ENCODE measurements around the gene CYSRT1.

CYSRT1 gene

DNA sequence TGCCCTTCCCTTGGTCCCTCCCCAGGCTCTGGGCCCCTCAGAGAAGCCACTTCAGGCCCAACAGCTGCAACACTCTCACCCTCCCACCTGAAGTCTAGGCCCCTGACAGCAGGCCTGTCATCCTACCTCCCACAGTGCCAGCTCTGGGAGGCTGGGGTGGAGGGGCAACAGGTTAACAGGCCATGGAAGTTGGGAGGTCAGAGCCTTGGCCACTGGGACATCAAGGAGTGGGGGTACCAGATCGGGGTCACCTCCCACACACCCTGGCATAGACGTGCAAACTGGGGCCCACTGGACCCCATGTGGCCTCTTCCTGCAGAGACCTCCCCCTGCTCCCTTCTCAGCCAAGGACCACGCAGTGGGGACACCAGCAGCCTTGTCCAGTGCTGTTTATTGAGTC is 33.7 kb upstream of the CYSRT1 start:
- DNase-seq = no peak

- DNase-seq = no peak
Measured at GRCh38 chr9:137191691-137192447, 33.1 kb upstream of the CYSRT1 start.

GRCh38 chr9:137192448-137192780 is 32.6 kb upstream of the CYSRT1 start:
- DNase-seq = no peak

GRCh38 chr9:137192859-137193258 is 32.1 kb upstream of the CYSRT1 start:
- DNase-seq = no peak

DNA sequence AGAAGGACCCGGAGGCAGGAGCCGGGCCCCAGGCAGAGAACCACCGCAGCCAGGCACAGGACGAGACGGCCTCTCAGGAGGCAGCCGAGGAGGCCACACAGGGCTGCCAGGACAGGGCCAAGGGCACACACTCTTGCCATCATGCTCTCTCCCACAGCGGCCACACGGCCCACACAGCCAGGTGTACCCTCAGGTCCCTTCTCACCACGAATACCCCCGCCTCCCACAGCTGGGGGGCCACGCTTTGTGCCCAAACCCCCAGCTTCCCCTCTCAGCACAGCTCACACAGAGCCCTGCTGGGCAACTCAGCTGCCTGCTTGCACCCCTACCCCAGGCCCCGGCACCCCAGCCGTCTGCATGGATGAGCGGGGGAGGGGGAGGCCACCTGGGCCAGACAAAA is 31.2 kb upstream of the CYSRT1 start:
- DNase-seq = no peak

GRCh38 chr9:137194388-137194787 is 30.6 kb upstream of the CYSRT1 start:
- no peak for DNase-seq

GRCh38 chr9:137194909-137195308 is 30.1 kb upstream of the CYSRT1 start:
- no peak for DNase-seq

- DNase-seq = no peak
Measured at GRCh38 chr9:137195525-137196220, 29.3 kb upstream of the CYSRT1 start.

GRCh38 chr9:137198051-137198901 is 26.7 kb upstream of the CYSRT1 start:
- no peak for DNase-seq

GRCh38 chr9:137198902-137199283 is 26.1 kb upstream of the CYSRT1 start:
- DNase-seq = no peak

- no peak for DNase-seq
Measured at GRCh38 chr9:137199411-137200121, 25.4 kb upstream of the CYSRT1 start.

DNA sequence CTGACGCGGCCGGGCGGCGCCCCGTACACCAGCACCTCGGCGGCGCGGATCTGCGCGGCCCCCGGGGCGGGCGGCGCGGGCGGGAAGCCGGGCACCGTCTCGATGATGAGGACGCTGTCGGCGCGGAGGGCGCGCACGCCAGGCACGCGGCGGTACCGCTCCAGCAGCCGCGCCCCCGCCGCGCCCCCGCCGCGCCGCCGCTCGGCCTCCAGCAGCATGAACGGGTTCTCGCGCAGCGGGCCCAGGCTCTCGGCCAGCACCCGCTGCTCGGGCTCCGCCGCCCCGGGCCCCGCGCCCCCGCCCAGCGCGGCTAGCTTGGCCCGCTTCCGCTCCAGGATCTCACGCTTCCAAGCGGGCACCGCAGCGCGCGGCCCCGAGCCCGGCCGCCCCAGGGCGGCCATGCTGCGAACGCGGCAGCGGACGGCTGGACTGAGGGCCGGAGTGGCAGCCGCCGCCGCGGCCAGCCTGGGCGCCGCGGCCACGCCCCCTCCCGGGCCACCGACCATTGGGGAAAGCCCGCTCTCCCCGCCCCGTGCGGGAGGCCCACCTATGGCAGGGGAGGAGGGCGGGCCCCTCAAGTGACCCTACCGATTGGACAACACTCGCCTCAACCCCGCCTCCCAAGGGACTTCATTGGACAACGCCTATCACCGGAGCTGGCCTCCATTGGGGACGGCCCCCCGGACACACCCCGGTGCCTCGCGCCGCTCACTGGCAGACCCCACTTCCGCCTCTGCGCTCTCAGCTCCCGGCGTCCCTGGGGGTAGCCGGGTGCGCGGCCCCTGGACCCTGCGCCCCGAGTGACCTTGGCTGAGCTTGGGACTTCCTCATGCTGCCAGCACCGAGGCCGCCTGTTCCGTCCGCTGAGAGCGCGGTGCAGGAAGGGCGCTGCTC is 24.4 kb upstream of the CYSRT1 start, which contains the start of gene TPRN:
Gene TPRN (minus strand): TSS at position 431 of the 894 bp plus-strand sequence. CDS start 30 bp downstream, at position 401.
- DNase-seq = peak; percentile 99

DNA sequence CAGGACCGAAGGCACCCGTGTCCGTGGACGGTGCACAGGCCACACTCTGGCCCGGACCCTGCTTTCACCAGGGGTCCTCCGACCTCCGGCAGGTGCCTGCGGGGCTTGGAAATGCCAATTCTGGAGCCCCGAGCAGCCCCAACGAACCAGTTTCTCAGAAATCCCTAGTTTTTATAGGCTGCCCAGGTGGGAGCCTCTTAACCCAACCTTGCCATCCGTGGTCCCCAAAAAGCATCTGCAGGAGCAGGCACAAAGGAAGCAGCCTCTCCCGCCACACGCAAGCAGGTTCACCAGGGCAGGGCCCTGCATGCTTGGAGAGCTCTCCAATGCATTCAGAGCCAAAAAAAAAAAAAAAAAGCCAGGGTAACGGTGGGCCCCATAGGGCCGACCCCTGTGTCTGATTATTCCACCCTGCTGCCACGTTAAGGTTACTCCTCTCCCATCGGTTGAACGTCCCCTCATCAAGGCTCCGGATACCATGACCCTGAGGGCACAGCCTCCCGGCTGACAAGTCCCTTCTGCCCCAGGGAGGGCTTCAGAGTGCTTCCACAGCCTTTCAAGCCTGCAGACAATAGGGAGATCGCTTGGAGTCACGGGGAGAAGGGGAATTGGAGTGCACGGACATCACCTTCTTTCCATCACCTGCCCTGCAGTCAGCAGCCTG is 23.6 kb upstream of the CYSRT1 start:
- DNase-seq = no peak

GRCh38 chr9:137202966-137203365 is 22.0 kb upstream of the CYSRT1 start:
- no peak for DNase-seq

DNA sequence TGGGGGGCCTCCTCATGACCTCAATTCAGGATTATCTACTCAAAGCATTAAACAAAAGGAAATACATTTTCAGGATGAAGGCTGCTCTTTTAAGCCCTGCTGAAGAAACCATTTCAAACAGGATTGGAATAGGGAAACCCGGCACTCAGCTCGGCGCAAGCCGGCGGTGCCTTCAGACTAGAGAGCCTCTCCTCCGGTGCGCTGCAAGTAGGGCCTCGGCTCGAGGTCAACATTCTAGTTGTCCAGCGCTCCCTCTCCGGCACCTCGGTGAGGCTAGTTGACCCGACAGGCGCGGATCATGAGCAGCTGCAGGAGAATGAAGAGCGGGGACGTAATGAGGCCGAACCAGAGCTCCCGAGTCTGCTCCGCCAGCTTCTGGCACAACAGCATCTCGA is 20.2 kb upstream of the CYSRT1 start:
- no peak for DNase-seq

DNA sequence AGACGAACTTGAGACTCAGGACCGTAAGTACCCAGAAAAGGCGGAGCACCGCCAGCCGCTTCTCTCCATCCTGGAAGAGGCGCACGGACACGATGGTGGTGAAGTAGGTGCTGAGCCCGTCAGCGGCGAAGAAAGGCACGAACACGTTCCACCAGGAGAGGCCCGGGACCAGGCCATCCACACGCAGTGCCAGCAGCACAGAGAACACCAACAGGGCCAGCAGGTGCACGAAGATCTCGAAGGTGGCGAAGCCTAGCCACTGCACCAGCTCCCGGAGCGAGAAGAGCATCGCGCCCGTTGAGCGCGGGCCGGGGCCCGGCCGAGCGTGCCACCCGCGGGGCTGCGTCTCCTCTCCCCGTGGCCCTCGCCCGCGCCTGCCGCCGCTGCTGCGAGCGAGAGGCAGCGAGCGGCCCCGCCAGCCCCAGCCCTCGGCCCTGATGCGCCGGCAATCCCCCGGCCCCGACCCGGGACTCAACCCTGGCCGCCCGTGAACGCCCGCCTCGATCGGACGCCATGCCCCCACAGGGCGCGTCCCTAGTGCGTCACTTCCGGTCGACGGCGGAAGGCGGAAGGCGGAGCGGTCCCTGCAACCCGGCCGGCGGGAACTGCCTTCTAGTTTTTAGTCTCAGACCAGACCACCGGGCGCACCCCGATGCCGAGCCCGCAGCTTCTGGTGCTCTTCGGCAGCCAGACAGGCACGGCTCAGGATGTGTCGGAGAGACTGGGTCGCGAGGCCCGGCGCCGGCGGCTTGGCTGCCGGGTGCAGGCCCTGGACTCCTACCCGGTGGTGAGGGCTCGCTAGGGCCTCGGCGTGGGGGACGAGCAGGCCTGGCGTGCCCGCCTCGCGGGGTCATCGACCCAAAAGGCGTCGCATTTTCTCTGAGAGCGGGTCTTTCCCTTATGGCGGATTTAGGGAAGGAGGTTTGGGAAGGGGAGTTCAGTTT is 19.6 kb upstream of the CYSRT1 start, which contains the start of the genes NDOR1 and TMEM203:
Gene NDOR1 (plus strand): TSS at position 575 of the 944 bp plus-strand sequence. CDS start 78 bp downstream, at position 653.
Gene TMEM203 (minus strand): TSS at position 523 of the 944 bp plus-strand sequence. CDS start 234 bp downstream, at position 289.
- DNase-seq = peak; percentile 88

DNA sequence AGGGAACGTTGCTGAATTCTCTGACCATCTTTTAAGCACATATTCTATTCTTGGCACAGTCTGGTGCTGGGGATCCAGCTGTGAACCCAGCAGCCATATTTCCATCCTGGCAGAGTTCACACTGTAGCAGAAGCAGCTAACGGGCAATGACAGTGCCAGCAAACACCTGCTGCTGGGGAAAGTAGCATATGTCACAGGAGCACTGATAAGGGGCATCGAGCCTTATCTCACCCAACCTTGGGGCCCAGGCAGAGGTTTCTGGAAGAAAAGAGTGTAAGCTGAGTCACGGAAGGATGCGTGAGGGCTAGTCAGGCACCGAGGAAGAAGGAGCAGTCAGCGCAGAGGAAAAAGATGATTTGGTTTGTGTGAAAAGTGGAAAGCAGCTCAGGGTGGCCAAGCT is 18.4 kb upstream of the CYSRT1 start:
- DNase-seq = peak; percentile 76

- no peak for DNase-seq
Measured at GRCh38 chr9:137211532-137211931, 13.4 kb upstream of the CYSRT1 start.

- no peak for DNase-seq
Measured at GRCh38 chr9:137212520-137212919, 12.5 kb upstream of the CYSRT1 start.
